K562 (cell line): ENCODE results near the gene IGFALS. TPM values are rescaled to one million over a fixed set of nuclear protein-coding genes. Genes with fewer than 3 reads are reported as not detected.

ENCODE experiments used
- ATAC-seq: fragments of 200-7000 bp; cut with Tn5 transposase; 3 replicates; pipeline ENCODE4 v1.9.1; 2020; ENCODE audit warnings: moderate library complexity
- BruUV-seq: library from RNA; stranded (reverse); fragments of 400-500 nt; replicated peaks from 2 replicates; lab custom pipeline; 2021; lab: Mats Ljungman, UMichigan
- CTCF ChIA-PET: fragments of 300-600 bp; formaldehyde crosslinking; extraction: SDS; loops from one replicate; lab custom pipeline; 2021; ENCODE audit warnings: low intra/inter-chr PET ratio; lab: Yijun Ruan, JAX
- POLR2A ChIA-PET: fragments of 300-600, 350-650 bp; sonication (Branson Sonifier 250); formaldehyde crosslinking; extraction: SDS; loops from one replicate; lab custom pipeline; 2021; ENCODE audit warnings: antibody characterized with exemption, inconsistent platforms; lab: Yijun Ruan, JAX
- DNase-seq, 4 experiments: peaks; one replicate each; pipeline versions ENCODE4 v3.0.0 to v3.0.0-alpha.2; 2011 to 2018; ENCODE audit warnings: low spot score in 3 of 4, mixed read lengths in 3 of 4; ENCODE audit errors: extremely low read depth in 1 of 4
- FAIRE-seq: peaks from 2 replicates; lab custom pipeline; 2011; peaks lifted over from hg19 to GRCh38; lab: Jason Lieb, UNC
- H2AFZ ChIP-seq: 2 replicates; pipeline ENCODE4 v1.6.0; 2011; ENCODE audit warnings: low read depth, low read length, control low read depth, inconsistent platforms
- H3K27ac ChIP-seq: fragments of 200-600 bp; 3 replicates; pipeline ENCODE4 v1.8.0; 2011; ENCODE audit warnings: low read depth, mild to moderate bottlenecking, control low read depth, inconsistent platforms, low read length, moderate library complexity, mixed read lengths; ENCODE audit errors: extremely low read depth
- H3K27me3 ChIP-seq, 2 experiments: fragments of 300-600 bp in 1 of 2; 2 replicates in 1 of 2; 3 replicates in 1 of 2; pipeline versions ENCODE4 v1.6.0 to v1.8.0; 2011; ENCODE audit warnings: inconsistent platforms in 2 of 2, low read length in 2 of 2, mild to moderate bottlenecking in 1 of 2, mixed read lengths in 1 of 2, moderate library complexity in 1 of 2; ENCODE audit not compliant: control insufficient read depth in 2 of 2, insufficient read depth in 2 of 2
- H3K36me3 ChIP-seq: fragments of 300-600 bp; 3 replicates; pipeline ENCODE4 v1.8.0; 2011; ENCODE audit warnings: mild to moderate bottlenecking, low read length, inconsistent platforms; ENCODE audit not compliant: control insufficient read depth, insufficient read depth
- H3K4me1 ChIP-seq, 2 experiments: fragments of 200-600 bp in 1 of 2; replicated peaks in 1 of 2; 2 replicates in 1 of 2; 3 replicates in 1 of 2; pipeline versions ENCODE4 v1.5.1 to v1.8.0; 2011; ENCODE audit warnings: inconsistent platforms in 2 of 2, low read length in 2 of 2, mild to moderate bottlenecking in 1 of 2, mixed read lengths in 1 of 2, moderate library complexity in 1 of 2; ENCODE audit not compliant: control insufficient read depth in 2 of 2, insufficient read depth in 2 of 2
- H3K4me2 ChIP-seq: 2 replicates; pipeline ENCODE4 v1.6.1; 2011; ENCODE audit warnings: low read length, control low read depth, inconsistent platforms, mixed read lengths; ENCODE audit not compliant: insufficient read depth
- H3K4me3 ChIP-seq: fragments of 200-600 bp; sonication (generic), shearing (Covaris generic); 2 replicates; pipeline ENCODE4 v1.5.1; 2016; ENCODE audit warnings: control low read depth, inconsistent platforms
- H3K79me2 ChIP-seq: fragments of 200-600 bp; 3 replicates; pipeline ENCODE4 v1.8.0; 2011; ENCODE audit warnings: low read length, inconsistent platforms; ENCODE audit not compliant: control insufficient read depth, insufficient read depth
- H3K9ac ChIP-seq, 2 experiments: 2 replicates each; pipeline versions ENCODE4 v1.6.0 to v1.6.1; 2011; ENCODE audit warnings: low read depth in 2 of 2, low read length in 2 of 2, control low read depth in 1 of 2, inconsistent platforms in 1 of 2, mild to moderate bottlenecking in 1 of 2, mixed read lengths in 1 of 2; ENCODE audit not compliant: insufficient read depth in 1 of 2
- H3K9me1 ChIP-seq: one replicate; pipeline ENCODE4 v1.6.0; 2011; ENCODE audit warnings: inconsistent platforms, mild to moderate bottlenecking, low read length, moderate library complexity; ENCODE audit not compliant: control insufficient read depth, insufficient read depth
- H3K9me3 ChIP-seq: replicated peaks from 2 replicates; pipeline ENCODE4 v1.5.1; 2011; ENCODE audit warnings: low read depth, low read length, inconsistent platforms; ENCODE audit not compliant: control insufficient read depth, insufficient read depth
- H4K20me1 ChIP-seq: replicated peaks from 2 replicates; pipeline ENCODE4 v1.6.1; 2011; ENCODE audit warnings: low read length, inconsistent platforms, mixed read lengths; ENCODE audit not compliant: control insufficient read depth, insufficient read depth
- BDP1 ChIP-seq: IDR thresholded peaks from 3 replicates; pipeline ENCODE4 v1.6.1; 2011; ENCODE audit not compliant: insufficient read length, insufficient read depth
- BRD9 ChIP-seq: fragments of 450-650 bp; IDR thresholded peaks from 2 replicates; pipeline ENCODE4 v1.6.1; 2018; ENCODE audit warnings: low read depth; ENCODE audit not compliant: partially characterized antibody
- CHCHD3 ChIP-seq: fragments of 250-450 bp; sonication (Bioruptor Pico); IDR thresholded peaks from 2 replicates; pipeline ENCODE4 v2.1.2; 2022; ENCODE audit warnings: mild to moderate bottlenecking
- HDAC2 ChIP-seq: fragments of 450-650 bp; IDR thresholded peaks from 2 replicates; pipeline ENCODE4 v1.6.1; 2016; ENCODE audit warnings: mild to moderate bottlenecking
- HIVEP1 ChIP-seq: fragments of 250-450 bp; sonication (Bioruptor Pico); IDR thresholded peaks from 2 replicates; pipeline ENCODE4 v1.4.0; 2020; ENCODE audit warnings: mild to moderate bottlenecking
- ILF3 ChIP-seq: fragments of 450-650 bp; IDR thresholded peaks from 2 replicates; pipeline ENCODE4 v1.6.1; 2018; ENCODE audit warnings: antibody characterized with exemption, mild to moderate bottlenecking, moderate library complexity, borderline replicate concordance
- MCM3 ChIP-seq: fragments of 450-650 bp; IDR thresholded peaks from 2 replicates; pipeline ENCODE4 v1.6.1; 2016
- NFYB ChIP-seq: IDR thresholded peaks from 2 replicates; pipeline ENCODE4 v1.6.1; 2011; ENCODE audit warnings: mild to moderate bottlenecking, moderate library complexity; ENCODE audit not compliant: insufficient read length; ENCODE audit errors: extremely low read depth
- PHF8 ChIP-seq: fragments of 200-600 bp; sonication (generic); IDR thresholded peaks from 2 replicates; pipeline ENCODE4 v1.6.1; 2012; ENCODE audit warnings: mixed run types, mild to moderate bottlenecking, inconsistent platforms, low read length, moderate library complexity, borderline replicate concordance
- POLR2G ChIP-seq: fragments of 200-400 bp; formaldehyde crosslinking; IDR thresholded peaks from 2 replicates; pipeline ENCODE4 v1.6.1; 2017; ENCODE audit warnings: low read depth, mild to moderate bottlenecking, antibody characterized with exemption, low read length, moderate library complexity
- RFX7 ChIP-seq: fragments of 250-450 bp; sonication (Bioruptor Pico); IDR thresholded peaks from 2 replicates; pipeline ENCODE4 v1.5.1; 2021; ENCODE audit warnings: mild to moderate bottlenecking
- SOX6 ChIP-seq: fragments of 450-650 bp; IDR thresholded peaks from 2 replicates; pipeline ENCODE4 v1.6.1; 2014; ENCODE audit warnings: mild to moderate bottlenecking
- STAT5A ChIP-seq: IDR thresholded peaks from 2 replicates; pipeline ENCODE4 v1.6.1; 2012; ENCODE audit warnings: low read length, inconsistent platforms, borderline replicate concordance
- ZNF436 ChIP-seq: fragments of 250-450, 450-650 bp; sonication (Bioruptor Pico); formaldehyde crosslinking; IDR thresholded peaks from 2 replicates; pipeline ENCODE4 v1.7.0; 2020; ENCODE audit warnings: mild to moderate bottlenecking
- WGBS: fragments of 100-300 bp; shearing (Covaris generic); methylation state at CpG from one replicate; pipeline ENCODE4 v1.1.6; 2016; ENCODE audit warnings: low coverage, mixed read lengths; ENCODE audit not compliant: insufficient coverage; ENCODE audit errors: missing lambda C conversion rate; 5-methylcytosine and 5-hydroxymethylcytosine counted together
- in situ Hi-C: fragments of 300-500 bp; cut with MboI; formaldehyde crosslinking; loops from 4 replicates; pipeline ENCODE4 v1.15.0; 2018; ENCODE audit warnings: inconsistent platforms, mixed read lengths
- intact Hi-C: fragments of 100-400 bp; cut with micrococcal nuclease; formaldehyde crosslinking; loops from 2 replicates; pipeline ENCODE4 v1.14.2; 2022
- polyA plus RNA-seq, 8 experiments: library from polyadenylated mRNA; depleted of rRNA in 4 of 8; stranded (reverse) in 5 of 8; unstranded in 3 of 8; fragments of >200 nt; fragmentation: Nextera tagmentation in 2 of 8; fragmentation: Illumina TruSeq in 1 of 8; extraction: Ambion mirVana in 2 of 8; extraction: Trizol in 1 of 8; gene quantifications; 2 replicates each; pipeline versions ENCODE4 v1.2.1 to v1.2.3, GENCODE V29; 2011 to 2014; ENCODE audit warnings: inconsistent platforms in 1 of 8, missing spikeins in 1 of 8
- total RNA-seq, 7 experiments: library from RNA; depleted of rRNA in 6 of 7; stranded (reverse); fragments of >200 nt in 6 of 7; fragmentation: Illumina TruSeq in 2 of 7; extraction: Trizol in 2 of 7; gene quantifications; 2 replicates each; pipeline versions ENCODE4 v1.2.1 to v1.2.3, GENCODE V29; 2011 to 2021; ENCODE audit warnings: low replicate concordance in 1 of 7

IGFALS gene
- total and polyA plus RNA-seq, 9 of the 15 experiments (the other 6 are each of a cell fraction or from before 2014, with no cell fraction given) = not detected

- H3K27ac ChIP-seq = no peak overlapping the region
- H4K20me1 ChIP-seq = no peaks in the 10 kb centered on the region; the same call in 1 of the 2 replicates
- H3K4me3 ChIP-seq = no peak overlapping the region
- peaks cover 0 to 75% of the 10 kb centered on the region in 2 experiments; a peak in 2 of 5 replicates for H3K4me1 ChIP-seq
- H3K27me3 ChIP-seq = no peaks in the 10 kb centered on the region
- H3K79me2 ChIP-seq = peaks cover 15% of the 10 kb centered on the region
- TF ChIP-seq CHCHD3 (CRISPR knock-in tag) = no peak
- TF ChIP-seq PHF8 = no peak
- peak; percentile 57 for TF ChIP-seq POLR2G
- TF ChIP-seq, all 486 proteins: peak for 1
- ATAC-seq = no peak
- intact Hi-C loops (no loop called here), in situ Hi-C loops (no loop called here)
- WGBS = 98% methylated on average over 29 of the region's 44 CpGs
- no peaks in the 10 kb centered on the region for H3K9me3 ChIP-seq
- no peak overlapping the region for H2AFZ ChIP-seq
- H3K4me2 ChIP-seq = no peak overlapping the region
- POLR2A ChIA-PET = interaction anchor here (1.3 to 1.6 kb wide), 2 partner anchors 8 to 11 kb away, joined by 7 to 8 read pairs; partner anchors contain the start of genes NUBP2 and SPSB3
- H3K9me1 ChIP-seq = no peaks in the 10 kb centered on the region
- CTCF ChIA-PET = no interaction called here
- BruUV-seq = no TSS peak
- no peak for FAIRE-seq
- DNase-seq = no peak
- no peak overlapping the region for H3K9ac ChIP-seq
- H3K36me3 ChIP-seq = peaks cover 45% of the 10 kb centered on the region; the same call in 1 of the 3 replicates
Observed at GRCh38 chr16:1790611-1791255, 2.8 kb downstream of the IGFALS start.

- BruUV-seq = no TSS peak
- no peaks in the 10 kb centered on the region for H3K9me1 ChIP-seq
- CTCF ChIA-PET = no interaction called here
- POLR2A ChIA-PET = interaction anchor here (1.6 kb wide), 1 partner anchor 12 kb away, joined by 8 read pairs; no protein-coding TSS in a partner anchor
- H3K79me2 ChIP-seq = peaks cover 20% of the 10 kb centered on the region
- TF ChIP-seq BRD9 (no peak), MCM3 (no peak), HIVEP1 (CRISPR knock-in tag) (no peak), ZNF436 (CRISPR knock-in tag) (no peak), SOX6 (no peak), NFYB (no peak), STAT5A (no peak), HDAC2 (no peak), RFX7 (CRISPR knock-in tag) (no peak), ILF3 (no peak), BDP1 (no peak)
- no peak for DNase-seq
- in situ Hi-C loops = no loop called here
- no peak overlapping the region for H3K9ac ChIP-seq
- intact Hi-C loops = no loop called here
- 86% methylated on average over 11 of the region's 15 CpGs for WGBS
- H3K36me3 ChIP-seq = peaks cover 50% of the 10 kb centered on the region; the same call in 1 of the 3 replicates
- no peaks in the 10 kb centered on the region for H3K9me3 ChIP-seq
- H3K27me3 ChIP-seq = no peaks in the 10 kb centered on the region
- no peak for ATAC-seq
- H3K27ac ChIP-seq = no peak overlapping the region
- FAIRE-seq = no peak
- no peak overlapping the region for H3K4me3 ChIP-seq
- no peak overlapping the region for H2AFZ ChIP-seq
- H4K20me1 ChIP-seq = no peaks in the 10 kb centered on the region; the same call in 1 of the 2 replicates
- H3K4me1 ChIP-seq = peaks cover 0 to 80% of the 10 kb centered on the region in 2 experiments; a peak in 2 of 5 replicates
- no peak overlapping the region for H3K4me2 ChIP-seq
Observed at GRCh38 chr16:1790261-1790610, 3.3 kb downstream of the IGFALS start.
